K562 (cell line): ENCODE results near the gene ACOT4. TPM values are rescaled to one million over a fixed set of nuclear protein-coding genes. Genes with fewer than 3 reads are reported as not detected.

ENCODE experiments used
- ATAC-seq: fragments of 200-7000 bp; cut with Tn5 transposase; 3 replicates; pipeline ENCODE4 v1.9.1; 2020; ENCODE audit warnings: moderate library complexity
- BruUV-seq: library from RNA; stranded (reverse); fragments of 400-500 nt; replicated peaks from 2 replicates; lab custom pipeline; 2021; lab: Mats Ljungman, UMichigan
- CTCF ChIA-PET: fragments of 300-600 bp; formaldehyde crosslinking; extraction: SDS; loops from one replicate; lab custom pipeline; 2021; ENCODE audit warnings: low intra/inter-chr PET ratio; lab: Yijun Ruan, JAX
- POLR2A ChIA-PET: fragments of 300-600, 350-650 bp; sonication (Branson Sonifier 250); formaldehyde crosslinking; extraction: SDS; loops from one replicate; lab custom pipeline; 2021; ENCODE audit warnings: antibody characterized with exemption, inconsistent platforms; lab: Yijun Ruan, JAX
- DNase-seq, 4 experiments: peaks; one replicate each; pipeline versions ENCODE4 v3.0.0 to v3.0.0-alpha.2; 2011 to 2018; ENCODE audit warnings: low spot score in 3 of 4, mixed read lengths in 3 of 4; ENCODE audit errors: extremely low read depth in 1 of 4
- FAIRE-seq: peaks from 2 replicates; lab custom pipeline; 2011; peaks lifted over from hg19 to GRCh38; lab: Jason Lieb, UNC
- H2AFZ ChIP-seq: 2 replicates; pipeline ENCODE4 v1.6.0; 2011; ENCODE audit warnings: low read depth, low read length, control low read depth, inconsistent platforms
- H3K27ac ChIP-seq: fragments of 200-600 bp; 3 replicates; pipeline ENCODE4 v1.8.0; 2011; ENCODE audit warnings: low read depth, mild to moderate bottlenecking, control low read depth, inconsistent platforms, low read length, moderate library complexity, mixed read lengths; ENCODE audit errors: extremely low read depth
- H3K27me3 ChIP-seq, 2 experiments: fragments of 300-600 bp in 1 of 2; 2 replicates in 1 of 2; 3 replicates in 1 of 2; pipeline versions ENCODE4 v1.6.0 to v1.8.0; 2011; ENCODE audit warnings: inconsistent platforms in 2 of 2, low read length in 2 of 2, mild to moderate bottlenecking in 1 of 2, mixed read lengths in 1 of 2, moderate library complexity in 1 of 2; ENCODE audit not compliant: control insufficient read depth in 2 of 2, insufficient read depth in 2 of 2
- H3K36me3 ChIP-seq: fragments of 300-600 bp; 3 replicates; pipeline ENCODE4 v1.8.0; 2011; ENCODE audit warnings: mild to moderate bottlenecking, low read length, inconsistent platforms; ENCODE audit not compliant: control insufficient read depth, insufficient read depth
- H3K4me1 ChIP-seq, 2 experiments: fragments of 200-600 bp in 1 of 2; replicated peaks in 1 of 2; 2 replicates in 1 of 2; 3 replicates in 1 of 2; pipeline versions ENCODE4 v1.5.1 to v1.8.0; 2011; ENCODE audit warnings: inconsistent platforms in 2 of 2, low read length in 2 of 2, mild to moderate bottlenecking in 1 of 2, mixed read lengths in 1 of 2, moderate library complexity in 1 of 2; ENCODE audit not compliant: control insufficient read depth in 2 of 2, insufficient read depth in 2 of 2
- H3K4me2 ChIP-seq: 2 replicates; pipeline ENCODE4 v1.6.1; 2011; ENCODE audit warnings: low read length, control low read depth, inconsistent platforms, mixed read lengths; ENCODE audit not compliant: insufficient read depth
- H3K4me3 ChIP-seq: fragments of 200-600 bp; sonication (generic), shearing (Covaris generic); 2 replicates; pipeline ENCODE4 v1.5.1; 2016; ENCODE audit warnings: control low read depth, inconsistent platforms
- H3K79me2 ChIP-seq: fragments of 200-600 bp; 3 replicates; pipeline ENCODE4 v1.8.0; 2011; ENCODE audit warnings: low read length, inconsistent platforms; ENCODE audit not compliant: control insufficient read depth, insufficient read depth
- H3K9ac ChIP-seq, 2 experiments: 2 replicates each; pipeline versions ENCODE4 v1.6.0 to v1.6.1; 2011; ENCODE audit warnings: low read depth in 2 of 2, low read length in 2 of 2, control low read depth in 1 of 2, inconsistent platforms in 1 of 2, mild to moderate bottlenecking in 1 of 2, mixed read lengths in 1 of 2; ENCODE audit not compliant: insufficient read depth in 1 of 2
- H3K9me1 ChIP-seq: one replicate; pipeline ENCODE4 v1.6.0; 2011; ENCODE audit warnings: inconsistent platforms, mild to moderate bottlenecking, low read length, moderate library complexity; ENCODE audit not compliant: control insufficient read depth, insufficient read depth
- H3K9me3 ChIP-seq: replicated peaks from 2 replicates; pipeline ENCODE4 v1.5.1; 2011; ENCODE audit warnings: low read depth, low read length, inconsistent platforms; ENCODE audit not compliant: control insufficient read depth, insufficient read depth
- H4K20me1 ChIP-seq: replicated peaks from 2 replicates; pipeline ENCODE4 v1.6.1; 2011; ENCODE audit warnings: low read length, inconsistent platforms, mixed read lengths; ENCODE audit not compliant: control insufficient read depth, insufficient read depth
- CBFA2T3 ChIP-seq: fragments of 450-650 bp; IDR thresholded peaks from 2 replicates; pipeline ENCODE4 v1.6.1; 2017
- CXXC5 ChIP-seq: fragments of 250-450 bp; sonication (Bioruptor Pico); IDR thresholded peaks from 2 replicates; pipeline ENCODE4 v1.8.0; 2022; ENCODE audit warnings: inconsistent platforms, mild to moderate bottlenecking, moderate library complexity
- DPF2 ChIP-seq: fragments of 450-650 bp; IDR thresholded peaks from 2 replicates; pipeline ENCODE4 v1.6.1; 2016
- JUND ChIP-seq, 2 experiments: IDR thresholded peaks; 2 replicates in 1 of 2; 3 replicates in 1 of 2; pipeline ENCODE4 v1.6.1; 2011; ENCODE audit warnings: borderline replicate concordance in 2 of 2, low read depth in 2 of 2, low read length in 2 of 2, improper control_type of control experiment in 1 of 2, missing biosample characterization in 1 of 2, missing genetic modification characterization in 1 of 2, missing genetic modification reagents in 1 of 2
- KDM1A ChIP-seq, 2 experiments: fragments of 450-650 bp; IDR thresholded peaks; 2 replicates each; pipeline ENCODE4 v1.6.1; 2016; ENCODE audit warnings: mild to moderate bottlenecking in 2 of 2
- NCOR1 ChIP-seq: fragments of 450-650 bp; IDR thresholded peaks from 2 replicates; pipeline ENCODE4 v1.6.1; 2016; ENCODE audit warnings: mild to moderate bottlenecking, moderate library complexity
- POLR3A ChIP-seq: IDR thresholded peaks from 2 replicates; pipeline ENCODE4 v1.6.1; 2011; ENCODE audit warnings: borderline replicate concordance, mild to moderate bottlenecking, moderate library complexity; ENCODE audit not compliant: insufficient read length, insufficient read depth; ENCODE audit errors: extremely low read depth
- PTRF ChIP-seq: fragments of 450-650 bp; IDR thresholded peaks from 2 replicates; pipeline ENCODE4 v1.6.1; 2016; ENCODE audit warnings: mild to moderate bottlenecking, missing genetic modification characterization, missing compliant biosample characterization
- RCOR1 ChIP-seq, 2 experiments: IDR thresholded peaks; 2 replicates each; pipeline ENCODE4 v1.6.1; 2012; ENCODE audit warnings: low read depth in 2 of 2, low read length in 2 of 2, borderline replicate concordance in 1 of 2, improper control_type of control experiment in 1 of 2
- SMARCA4 ChIP-seq: fragments of 450-650 bp; IDR thresholded peaks from 2 replicates; pipeline ENCODE4 v1.6.1; 2016
- TAL1 ChIP-seq: fragments of 450-650 bp; IDR thresholded peaks from 2 replicates; pipeline ENCODE4 v1.6.1; 2016; ENCODE audit warnings: mild to moderate bottlenecking
- TCF3 ChIP-seq: sonication (generic); formaldehyde crosslinking; IDR thresholded peaks from 2 replicates; pipeline ENCODE4 v1.4.0; 2020; ENCODE audit warnings: mild to moderate bottlenecking, missing genetic modification reagents
- U2AF2 ChIP-seq: fragments of 200-400 bp; formaldehyde crosslinking; optimal IDR thresholded peaks from 2 replicates; pipeline ENCODE3; 2017; ENCODE audit warnings: low read depth, mild to moderate bottlenecking, low read length
- ZNF785 ChIP-seq: fragments of 250-450 bp; sonication (Bioruptor Pico); IDR thresholded peaks from 2 replicates; pipeline ENCODE4 v1.4.0; 2020; ENCODE audit warnings: mild to moderate bottlenecking
- ZNF830 ChIP-seq: fragments of 250-450 bp; sonication (Bioruptor Pico); IDR thresholded peaks from 2 replicates; pipeline ENCODE4 v1.5.0; 2021; ENCODE audit warnings: mild to moderate bottlenecking
- WGBS: fragments of 100-300 bp; shearing (Covaris generic); methylation state at CpG from one replicate; pipeline ENCODE4 v1.1.6; 2016; ENCODE audit warnings: low coverage, mixed read lengths; ENCODE audit not compliant: insufficient coverage; ENCODE audit errors: missing lambda C conversion rate; 5-methylcytosine and 5-hydroxymethylcytosine counted together
- in situ Hi-C: fragments of 300-500 bp; cut with MboI; formaldehyde crosslinking; loops from 4 replicates; pipeline ENCODE4 v1.15.0; 2018; ENCODE audit warnings: inconsistent platforms, mixed read lengths
- intact Hi-C: fragments of 100-400 bp; cut with micrococcal nuclease; formaldehyde crosslinking; loops from 2 replicates; pipeline ENCODE4 v1.14.2; 2022
- polyA plus RNA-seq, 8 experiments: library from polyadenylated mRNA; depleted of rRNA in 4 of 8; stranded (reverse) in 5 of 8; unstranded in 3 of 8; fragments of >200 nt; fragmentation: Nextera tagmentation in 2 of 8; fragmentation: Illumina TruSeq in 1 of 8; extraction: Ambion mirVana in 2 of 8; extraction: Trizol in 1 of 8; gene quantifications; 2 replicates each; pipeline versions ENCODE4 v1.2.1 to v1.2.3, GENCODE V29; 2011 to 2014; ENCODE audit warnings: inconsistent platforms in 1 of 8, missing spikeins in 1 of 8
- total RNA-seq, 7 experiments: library from RNA; depleted of rRNA in 6 of 7; stranded (reverse); fragments of >200 nt in 6 of 7; fragmentation: Illumina TruSeq in 2 of 7; extraction: Trizol in 2 of 7; gene quantifications; 2 replicates each; pipeline versions ENCODE4 v1.2.1 to v1.2.3, GENCODE V29; 2011 to 2021; ENCODE audit warnings: low replicate concordance in 1 of 7
- TF ChIP-seq, protein P1 (sequence below): fragments of 450-650 bp; formaldehyde crosslinking; IDR thresholded peaks from 2 replicates; pipeline ENCODE4 v1.4.0; 2020; ENCODE audit warnings: mild to moderate bottlenecking
- TF ChIP-seq, protein P2 (sequence below): sonication (generic); IDR thresholded peaks from 2 replicates; pipeline ENCODE4 v1.6.1; 2016

ACOT4 gene
- total and polyA plus RNA-seq, 9 of the 15 experiments (the other 6 are each of a cell fraction or from before 2014, with no cell fraction given): not detected

DNA sequence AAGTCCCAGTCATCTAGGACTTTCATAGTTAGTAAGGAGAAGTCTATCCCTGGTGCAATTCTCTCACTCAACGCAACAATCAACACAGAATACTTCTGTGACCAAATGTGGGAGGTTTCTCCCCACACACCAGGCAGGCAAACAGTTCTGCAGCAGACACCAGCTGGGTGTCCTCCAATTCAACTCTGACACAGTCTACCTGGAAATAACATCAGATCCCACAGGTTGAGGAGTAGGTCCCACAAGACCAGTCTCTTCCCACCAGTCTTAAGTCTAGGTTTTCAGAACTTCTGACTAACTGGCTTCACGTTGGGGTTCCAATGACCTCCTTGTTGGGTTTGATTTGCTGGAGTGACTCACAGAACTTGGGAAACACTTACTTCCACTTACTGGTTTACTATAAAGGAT, 35.5 kb downstream of the ACOT4 start (continued):
- no peak for TF ChIP-seq POLR3A

DNA sequence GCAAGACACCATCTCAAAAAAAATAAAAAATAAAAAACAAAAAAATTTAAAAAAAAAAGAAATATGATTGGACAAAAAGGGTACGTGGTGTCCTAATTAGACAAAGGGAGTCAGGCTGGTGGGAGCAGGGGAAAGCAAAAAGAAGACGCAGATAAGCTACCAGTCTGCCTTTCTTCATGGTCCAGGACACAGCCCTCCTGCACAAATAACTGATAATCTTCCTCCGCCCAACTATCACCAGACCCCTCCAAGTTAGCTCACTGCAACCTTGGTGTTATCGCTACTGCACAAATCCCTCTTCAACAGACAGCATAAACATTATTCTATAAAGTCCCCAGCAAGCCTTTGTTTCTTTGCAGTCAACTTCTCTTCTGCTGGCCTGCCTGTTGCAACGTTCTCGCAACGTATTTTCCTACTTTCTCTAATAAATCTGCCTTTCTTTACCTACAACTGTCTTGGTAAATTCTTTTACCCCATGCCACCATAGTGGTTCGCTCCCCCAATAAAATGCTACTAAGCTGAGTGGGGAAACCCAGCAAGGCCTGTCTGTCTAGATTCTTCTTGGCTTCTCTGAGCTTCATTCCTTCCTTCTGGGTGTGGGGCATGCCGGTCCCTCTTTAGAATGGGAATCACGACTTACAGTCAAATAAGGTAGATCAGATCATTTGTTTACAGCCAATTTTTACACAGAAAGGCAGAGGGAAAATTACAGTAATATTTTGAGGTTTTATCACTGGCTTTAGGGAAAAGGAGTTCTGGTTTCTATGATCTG, 38.5 kb downstream of the ACOT4 start:
- Histone ChIP-seq H2AFZ (peak overlapping the region; percentile 67), H3K4me1 (peaks cover 8 to 9% of the 10 kb centered on the region in 2 experiments; a peak in 4 of 5 replicates), H3K36me3 (no peaks in the 10 kb centered on the region), H3K27me3 (no peaks in the 10 kb centered on the region), H3K79me2 (no peaks in the 10 kb centered on the region), H4K20me1 (no peaks in the 10 kb centered on the region), H3K9me3 (no peaks in the 10 kb centered on the region), H3K9me1 (no peaks in the 10 kb centered on the region), H3K4me3 (no peak overlapping the region), H3K27ac (peak overlapping the region; percentile 8; the same call in 1 of the 3 replicates), H3K9ac (no peak overlapping the region), H3K4me2 (peak overlapping the region; percentile 32)
- ATAC-seq (peak; percentile 83), DNase-seq (peak in 2 of 4 experiments; percentile 42 to 77), FAIRE-seq (peak; percentile 92)
- POLR2A ChIA-PET: interaction anchor here (0.7 to 1.5 kb wide), 4 partner anchors 10 to 335 kb away, joined by 3 to 5 read pairs (median 3); partner anchors contain the start of gene DNAL1
- in situ Hi-C loops: no loop called here
- CTCF ChIA-PET: no interaction called here
- WGBS: 3% methylated on average over 9 of the region's 10 CpGs
- intact Hi-C loops: loop anchor here (5.0 to 10.0 kb wide), 2 partner anchors 133 to 225 kb away; partner anchors contain the start of gene PTGR2
- no TSS peak for BruUV-seq
- no peak for TF ChIP-seq ZNF830 (CRISPR knock-in tag)
- TF ChIP-seq ZNF785: no peak
- peak; percentile 73 for TF ChIP-seq SMARCA4
- TF ChIP-seq NCOR1: peak; percentile 46; the same call in 1 of the 2 replicates
- no peak for TF ChIP-seq U2AF2
- TF ChIP-seq, protein P1, sequence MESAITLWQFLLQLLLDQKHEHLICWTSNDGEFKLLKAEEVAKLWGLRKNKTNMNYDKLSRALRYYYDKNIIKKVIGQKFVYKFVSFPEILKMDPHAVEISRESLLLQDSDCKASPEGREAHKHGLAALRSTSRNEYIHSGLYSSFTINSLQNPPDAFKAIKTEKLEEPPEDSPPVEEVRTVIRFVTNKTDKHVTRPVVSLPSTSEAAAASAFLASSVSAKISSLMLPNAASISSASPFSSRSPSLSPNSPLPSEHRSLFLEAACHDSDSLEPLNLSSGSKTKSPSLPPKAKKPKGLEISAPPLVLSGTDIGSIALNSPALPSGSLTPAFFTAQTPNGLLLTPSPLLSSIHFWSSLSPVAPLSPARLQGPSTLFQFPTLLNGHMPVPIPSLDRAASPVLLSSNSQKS: no peak
- peak in 1 of 2 experiments; percentile 37; a peak in 1 of 4 replicates for TF ChIP-seq RCOR1 (IDR thresholded peaks at IDR 0.05; ENCODE audit: borderline replicate concordance in 1 of 2, low read depth in 2 of 2, low read length in 2 of 2)
- TF ChIP-seq CXXC5 (CRISPR knock-in tag): 0 out of 2 replicates have a peak, but pooled peaks have one; percentile 16
- TF ChIP-seq JUND (IDR thresholded peaks at IDR 0.05; ENCODE audit: borderline replicate concordance, low read depth, low read length): 0 out of 2 replicates have a peak, but pooled peaks have one; percentile 22
- TF ChIP-seq JUND (tag; IDR thresholded peaks at IDR 0.05; ENCODE audit: borderline replicate concordance, low read depth, low read length): no peak
- peak; percentile 42; the same call in 1 of the 2 replicates for TF ChIP-seq TAL1
- TF ChIP-seq CBFA2T3: peak; percentile 75
- TF ChIP-seq, protein P2, sequence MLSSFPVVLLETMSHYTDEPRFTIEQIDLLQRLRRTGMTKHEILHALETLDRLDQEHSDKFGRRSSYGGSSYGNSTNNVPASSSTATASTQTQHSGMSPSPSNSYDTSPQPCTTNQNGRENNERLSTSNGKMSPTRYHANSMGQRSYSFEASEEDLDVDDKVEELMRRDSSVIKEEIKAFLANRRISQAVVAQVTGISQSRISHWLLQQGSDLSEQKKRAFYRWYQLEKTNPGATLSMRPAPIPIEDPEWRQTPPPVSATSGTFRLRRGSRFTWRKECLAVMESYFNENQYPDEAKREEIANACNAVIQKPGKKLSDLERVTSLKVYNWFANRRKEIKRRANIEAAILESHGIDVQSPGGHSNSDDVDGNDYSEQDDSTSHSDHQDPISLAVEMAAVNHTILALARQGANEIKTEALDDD: peak; percentile 75
- no peak for TF ChIP-seq PTRF (tag)
- peak in 1 of 2 experiments; percentile 41; a peak in 1 of 4 replicates for TF ChIP-seq KDM1A (IDR thresholded peaks at IDR 0.05)
- peak; percentile 59; the same call in 1 of the 2 replicates for TF ChIP-seq DPF2
- TF ChIP-seq TCF3 (CRISPR knock-in tag): peak; percentile 54; the same call in 1 of the 2 replicates
